ENCODE measurements around the gene B3GALT4. TPM values are rescaled to one million over a fixed set of nuclear protein-coding genes. Genes with fewer than 3 reads are reported as not detected.
A peak's percentile ranks its signal among the peaks of the same experiment; 100 is the strongest.

B3GALT4 gene
- total and polyA plus RNA-seq, 2 of the 13 experiments (the other 11 are each of a cell fraction or from before 2014, with no cell fraction given): 0.04 to 0.27 TPM

- TF ChIP-seq ZFP82 (CRISPR knock-in tag; IDR thresholded peaks at IDR 0.05; ENCODE audit: borderline replicate concordance) (no peak), ATF3 (CRISPR knock-in tag; IDR thresholded peaks at IDR 0.05) (no peak), CERS6 (CRISPR knock-in tag; IDR thresholded peaks at IDR 0.05) (no peak), RFXAP (CRISPR knock-in tag; IDR thresholded peaks at IDR 0.05; ENCODE audit: borderline replicate concordance) (0 out of 2 replicates have a peak, but pooled peaks have one; percentile 25), HMGXB4 (CRISPR knock-in tag; IDR thresholded peaks at IDR 0.05; ENCODE audit: borderline replicate concordance in 1 of 2, low read depth in 1 of 2) (peak in 1 of 2 experiments; percentile 74; a peak in 2 of 4 replicates), ZNF780A (CRISPR knock-in tag; IDR thresholded peaks at IDR 0.05) (0 out of 2 replicates have a peak, but pooled peaks have one; percentile 56), SMC3 (IDR thresholded peaks at IDR 0.05; ENCODE audit: low read length) (no peak), THYN1 (CRISPR knock-in tag; IDR thresholded peaks at IDR 0.05; ENCODE audit: borderline replicate concordance, low read depth) (no peak), GLI4 (CRISPR knock-in tag; IDR thresholded peaks at IDR 0.05; ENCODE audit: borderline replicate concordance) (no peak), GATAD2A (CRISPR knock-in tag; IDR thresholded peaks at IDR 0.05) (peak; percentile 50), NAIF1 (CRISPR knock-in tag; IDR thresholded peaks at IDR 0.05; ENCODE audit: borderline replicate concordance) (no peak), RXRA (CRISPR knock-in tag; IDR thresholded peaks at IDR 0.05) (no peak; the same call in 1 of the 2 replicates), HIVEP1 (CRISPR knock-in tag; IDR thresholded peaks at IDR 0.05) (no peak), ZNF660 (CRISPR knock-in tag; IDR thresholded peaks at IDR 0.05; ENCODE audit: borderline replicate concordance, low read depth) (no peak), HDAC6 (IDR thresholded peaks at IDR 0.05; ENCODE audit: low read depth, low read length) (no peak), TGIF2 (CRISPR knock-in tag; IDR thresholded peaks at IDR 0.05) (peak; percentile 82), MED8 (CRISPR knock-in tag; IDR thresholded peaks at IDR 0.05; ENCODE audit: insufficient replicate concordance) (no peak), ZNF616 (CRISPR knock-in tag; IDR thresholded peaks at IDR 0.05; ENCODE audit: low read depth) (0 out of 2 replicates have a peak, but pooled peaks have one; percentile 64), MLX (CRISPR knock-in tag; IDR thresholded peaks at IDR 0.05) (no peak), PBX3 (CRISPR knock-in tag; IDR thresholded peaks at IDR 0.05; ENCODE audit: borderline replicate concordance) (no peak)
These were observed 12.2 kb downstream of the B3GALT4 start, which contains the start of the genes PFDN6 and WDR46 (continued) for GRCh38 chr6:33288921-33289783.
